ENCODE results near the gene HDAC8. TPM values are rescaled to one million over a fixed set of nuclear protein-coding genes. Genes with fewer than 3 reads are reported as not detected.

HDAC8 gene
- total RNA-seq, 2 experiments from 2014 or later, result 23.6 to 23.8 TPM

- CTCF ChIA-PET, result interaction anchor here (1.3 to 1.4 kb wide), 3 partner anchors 10 to 35 kb away, joined by 3 to 6 read pairs (median 4); no protein-coding TSS in a partner anchor
- Mint-ChIP-seq H3K4me1 (ENCODE audit: low read depth) (peaks cover 8% of the 10 kb centered on the region), H3K36me3 (ENCODE audit: low read depth) (peaks cover 8% of the 10 kb centered on the region), H3K9me3 (ENCODE audit: insufficient read depth) (no peaks in the 10 kb centered on the region), H3K27me3 (ENCODE audit: low read depth) (peaks cover 15% of the 10 kb centered on the region), H3K27ac (no peak overlapping the region), H3K4me3 (no peak overlapping the region)
- POLR2A ChIA-PET, result no interaction called here
- ATAC-seq, result no peak
- DNase-seq, result no peak
Observed at GRCh38 chrX:72280321-72280845, 292.3 kb downstream of the HDAC8 start.

Other genes with a start within 250 kb of the HDAC8 start
- gene PHKA1, start 141.5 kb upstream of the HDAC8 start, total RNA-seq, result under 1 TPM; 0.21 to 0.44 TPM
- under 1 TPM in 1 of 2 experiments, not detected in 1; 0.18 TPM for gene DMRTC1B, start 204.0 kb upstream of the HDAC8 start, total RNA-seq
- gene FAM236B, start 209.8 kb upstream of the HDAC8 start, total RNA-seq, result not detected
- not detected for gene FAM236D, start 235.4 kb upstream of the HDAC8 start, total RNA-seq